Temporal lobe (tissue), 1 donor: ENCODE measurements around the gene NIPA2. TPM values are rescaled to one million over a fixed set of nuclear protein-coding genes. Genes with fewer than 3 reads are reported as not detected.

Experiments
- total RNA-seq: library from RNA; depleted of rRNA; stranded (reverse); fragments of >200 nt; gene quantifications from one replicate; pipeline ENCODE4 v1.2.3, GENCODE V29; 2014

NIPA2 gene
- total RNA-seq, 1 donor from 2014 or later = 34.7 TPM

Other genes with a start within 250 kb of the NIPA2 start
- gene NIPA1, start 52.0 kb upstream of the NIPA2 start, total RNA-seq = 31.2 TPM
- 48.7 TPM for gene CYFIP1, start 141.7 kb downstream of the NIPA2 start, total RNA-seq
- gene TUBGCP5, start 200.9 kb downstream of the NIPA2 start, total RNA-seq = 26.3 TPM